DOHH2 (cell line): ENCODE measurements around the gene ATXN2.

Experiments used
- H3F3A ChIP-seq: fragments of 200-600 bp; sonication (generic), shearing (Covaris generic); 2 replicates; pipeline ENCODE4 v1.6.0; 2016; ENCODE audit warnings: antibody characterized with exemption, mild to moderate bottlenecking; ENCODE audit not compliant: control insufficient read depth, insufficient read depth
- H3K27ac ChIP-seq: fragments of 200-600 bp; sonication (generic); 2 replicates; pipeline ENCODE4 v1.5.1; 2014; ENCODE audit warnings: low read depth, mild to moderate bottlenecking, low read length, moderate library complexity
- H3K27me3 ChIP-seq: fragments of 200-600 bp; sonication (generic); 2 replicates; pipeline ENCODE4 v1.6.1; 2014; ENCODE audit warnings: mild to moderate bottlenecking, low read length, mixed read lengths; ENCODE audit not compliant: control insufficient read depth
- H3K36me3 ChIP-seq: fragments of 200-600 bp; sonication (generic); 2 replicates; pipeline ENCODE4 v1.6.1; 2014; ENCODE audit warnings: mild to moderate bottlenecking, low read length, moderate library complexity, mixed read lengths; ENCODE audit not compliant: control insufficient read depth
- H3K4me1 ChIP-seq: fragments of 200-600 bp; sonication (generic); 2 replicates; pipeline ENCODE4 v1.6.1; 2014; ENCODE audit warnings: mild to moderate bottlenecking, low read length, mixed read lengths; ENCODE audit not compliant: control insufficient read depth
- H3K4me2 ChIP-seq: fragments of 200-600 bp; sonication (generic); 2 replicates; pipeline ENCODE4 v1.6.0; 2014; ENCODE audit warnings: mild to moderate bottlenecking, low read length, moderate library complexity
- H3K4me3 ChIP-seq: fragments of 200-600 bp; sonication (generic); 2 replicates; pipeline ENCODE4 v1.5.1; 2014; ENCODE audit warnings: mild to moderate bottlenecking, low read length, mixed read lengths
- H3K79me2 ChIP-seq: fragments of 200-600 bp; sonication (generic); 2 replicates; pipeline ENCODE4 v1.6.1; 2014; ENCODE audit warnings: mild to moderate bottlenecking, low read length, mixed read lengths; ENCODE audit not compliant: control insufficient read depth
- H3K9me2 ChIP-seq: fragments of 200-600 bp; sonication (generic); replicated peaks from 2 replicates; pipeline ENCODE4 v1.6.1; 2014; ENCODE audit warnings: mild to moderate bottlenecking, low read length, mixed read lengths; ENCODE audit not compliant: control insufficient read depth
- H3K9me3 ChIP-seq: fragments of 200-600 bp; sonication (generic); 2 replicates; pipeline ENCODE4 v1.6.1; 2014; ENCODE audit warnings: antibody characterized with exemption, low read length, mixed read lengths; ENCODE audit not compliant: control insufficient read depth, insufficient read depth
- H4K20me1 ChIP-seq: fragments of 200-600 bp; sonication (generic); 2 replicates; pipeline ENCODE4 v1.6.0; 2014; ENCODE audit warnings: low read depth, mild to moderate bottlenecking, antibody characterized with exemption, low read length, moderate library complexity; ENCODE audit not compliant: control insufficient read depth, insufficient read depth
- EZH2phosphoT487 ChIP-seq: fragments of 200-600 bp; sonication (generic); IDR thresholded peaks from 2 replicates; pipeline ENCODE4 v1.6.1; 2017; ENCODE audit warnings: borderline replicate concordance, mild to moderate bottlenecking, antibody characterized with exemption, low read length, moderate library complexity, mixed read lengths
- TF ChIP-seq, protein P1 (sequence below): fragments of 200-600 bp; sonication (generic); IDR thresholded peaks from one replicate; pipeline ENCODE4 v1.5.1; 2014; ENCODE audit warnings: antibody characterized with exemption, mild to moderate bottlenecking, low read depth, low read length; ENCODE audit not compliant: poor library complexity, severe bottlenecking

Gene ATXN2

GRCh38 chr12:111428728-111429175, 170.4 kb downstream of the ATXN2 start:
- peak overlapping the region; percentile 38; the same call in 1 of the 2 replicates for H3K4me3 ChIP-seq
- H3F3A ChIP-seq = peaks cover 3% of the 10 kb centered on the region; the same call in 1 of the 2 replicates
- peak overlapping the region; percentile 38 for H3K27ac ChIP-seq
- H3K79me2 ChIP-seq = peaks cover 33% of the 10 kb centered on the region
- TF ChIP-seq, protein P1, sequence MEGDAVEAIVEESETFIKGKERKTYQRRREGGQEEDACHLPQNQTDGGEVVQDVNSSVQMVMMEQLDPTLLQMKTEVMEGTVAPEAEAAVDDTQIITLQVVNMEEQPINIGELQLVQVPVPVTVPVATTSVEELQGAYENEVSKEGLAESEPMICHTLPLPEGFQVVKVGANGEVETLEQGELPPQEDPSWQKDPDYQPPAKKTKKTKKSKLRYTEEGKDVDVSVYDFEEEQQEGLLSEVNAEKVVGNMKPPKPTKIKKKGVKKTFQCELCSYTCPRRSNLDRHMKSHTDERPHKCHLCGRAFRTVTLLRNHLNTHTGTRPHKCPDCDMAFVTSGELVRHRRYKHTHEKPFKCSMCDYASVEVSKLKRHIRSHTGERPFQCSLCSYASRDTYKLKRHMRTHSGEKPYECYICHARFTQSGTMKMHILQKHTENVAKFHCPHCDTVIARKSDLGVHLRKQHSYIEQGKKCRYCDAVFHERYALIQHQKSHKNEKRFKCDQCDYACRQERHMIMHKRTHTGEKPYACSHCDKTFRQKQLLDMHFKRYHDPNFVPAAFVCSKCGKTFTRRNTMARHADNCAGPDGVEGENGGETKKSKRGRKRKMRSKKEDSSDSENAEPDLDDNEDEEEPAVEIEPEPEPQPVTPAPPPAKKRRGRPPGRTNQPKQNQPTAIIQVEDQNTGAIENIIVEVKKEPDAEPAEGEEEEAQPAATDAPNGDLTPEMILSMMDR = no peak
- no peak for TF ChIP-seq EZH2phosphoT487
- no peaks in the 10 kb centered on the region for H3K27me3 ChIP-seq
- H4K20me1 ChIP-seq = peaks cover 38% of the 10 kb centered on the region
- peaks cover 43% of the 10 kb centered on the region for H3K4me1 ChIP-seq
- no peaks in the 10 kb centered on the region for H3K9me2 ChIP-seq
- no peaks in the 10 kb centered on the region; the same call in 1 of the 2 replicates for H3K36me3 ChIP-seq
- H3K9me3 ChIP-seq = no peaks in the 10 kb centered on the region
- peak overlapping the region; percentile 63 for H3K4me2 ChIP-seq

GRCh38 chr12:111428081-111428727, 170.9 kb downstream of the ATXN2 start:
- Histone ChIP-seq H3K79me2 (peaks cover 28% of the 10 kb centered on the region), H3K4me3 (peak overlapping the region; percentile 38; the same call in 1 of the 2 replicates), H3K4me2 (peak overlapping the region; percentile 63)

GRCh38 chr12:111427417-111428074, 171.6 kb downstream of the ATXN2 start:
- Histone ChIP-seq H3K79me2 (peaks cover 24% of the 10 kb centered on the region), H4K20me1 (peaks cover 38% of the 10 kb centered on the region), H3K27me3 (no peaks in the 10 kb centered on the region), H3K4me3 (no peak overlapping the region), H3K36me3 (no peaks in the 10 kb centered on the region; the same call in 1 of the 2 replicates), H3K9me2 (no peaks in the 10 kb centered on the region), H3F3A (peaks cover 2% of the 10 kb centered on the region; the same call in 1 of the 2 replicates), H3K9me3 (no peaks in the 10 kb centered on the region), H3K4me1 (peaks cover 36% of the 10 kb centered on the region), H3K4me2 (no peak overlapping the region), H3K27ac (no peak overlapping the region)
- TF ChIP-seq, protein P1 = no peak
- no peak for TF ChIP-seq EZH2phosphoT487

More at GRCh38 chr12:111428081-111428727, 170.9 kb downstream of the ATXN2 start:
- H3K9me2 ChIP-seq = no peaks in the 10 kb centered on the region
- H3K4me1 ChIP-seq = peaks cover 38% of the 10 kb centered on the region
- no peak for TF ChIP-seq EZH2phosphoT487
- TF ChIP-seq, protein P1 = no peak
- peaks cover 2% of the 10 kb centered on the region; the same call in 1 of the 2 replicates for H3F3A ChIP-seq
- H3K27ac ChIP-seq = peak overlapping the region; percentile 38
- no peaks in the 10 kb centered on the region for H3K27me3 ChIP-seq
- H3K36me3 ChIP-seq = no peaks in the 10 kb centered on the region; the same call in 1 of the 2 replicates
- no peaks in the 10 kb centered on the region for H3K9me3 ChIP-seq
- H4K20me1 ChIP-seq = peaks cover 38% of the 10 kb centered on the region
